AG10803 (cell line): ENCODE data around the gene PRRX2.

Source experiments
- DNase-seq: peaks from one replicate; pipeline ENCODE4 v3.0.0; 2010; ENCODE audit warnings: low read depth
- H3K4me3 ChIP-seq: 2 replicates; pipeline ENCODE4 v1.5.1; 2011; ENCODE audit warnings: mild to moderate bottlenecking, low read length, control low read depth
- TF ChIP-seq, protein P1 (sequence below): conservative IDR thresholded peaks from 2 replicates; pipeline ENCODE4 v1.5.1; 2011; ENCODE audit warnings: mild to moderate bottlenecking, low read length, control low read depth, inconsistent platforms

PRRX2 gene

DNA sequence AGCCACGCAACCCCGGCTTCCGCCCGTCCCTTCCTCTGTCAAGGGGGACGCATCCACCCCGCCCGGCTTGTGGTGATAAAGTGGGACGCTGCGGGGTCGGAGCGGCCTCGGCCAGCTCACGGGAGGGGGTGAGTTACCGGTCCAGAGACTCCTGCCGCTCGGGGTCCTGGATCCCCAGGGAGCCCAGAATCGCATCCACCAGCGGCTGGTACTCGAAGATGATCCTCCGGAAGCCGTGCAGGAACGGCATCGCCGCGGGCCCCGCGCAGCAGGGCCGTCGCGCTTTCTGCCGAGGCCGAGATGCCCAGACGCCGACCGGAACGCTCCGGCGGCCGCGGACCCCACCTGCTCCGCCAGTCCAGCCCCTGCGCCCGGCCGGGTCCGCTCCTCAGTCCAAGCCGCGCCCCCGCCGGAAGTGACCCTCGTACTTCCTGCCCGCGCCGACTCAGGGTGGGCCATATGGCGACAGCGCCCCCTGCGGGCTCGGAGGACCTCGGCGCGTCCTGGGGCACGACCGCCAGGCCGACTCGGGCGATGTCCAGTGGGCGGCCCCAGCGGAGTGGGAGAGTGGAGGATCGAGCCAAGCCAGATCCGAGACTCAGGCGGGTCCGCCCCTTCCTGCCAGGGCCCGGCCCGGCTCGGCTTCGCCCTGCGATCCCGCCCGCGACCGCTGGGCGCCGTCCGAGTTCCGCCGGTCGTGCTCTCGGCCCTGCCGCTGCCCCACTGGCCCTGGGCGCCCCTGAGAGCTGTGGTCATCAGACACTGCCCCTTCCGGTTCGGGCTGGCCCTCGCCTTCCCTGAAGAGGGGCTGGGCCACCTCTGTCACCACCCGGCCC, 23.5 kb upstream of the PRRX2 start, which contains the start of gene ASB6:
Gene ASB6 (minus strand): TSS at position 402 of the 836 bp plus-strand sequence. CDS start 152 bp downstream, at position 250.
- H3K4me3 ChIP-seq, result peak within 1 kb of the TSS; percentile 87
- peak; percentile 97 for DNase-seq
- TF ChIP-seq, protein P1, sequence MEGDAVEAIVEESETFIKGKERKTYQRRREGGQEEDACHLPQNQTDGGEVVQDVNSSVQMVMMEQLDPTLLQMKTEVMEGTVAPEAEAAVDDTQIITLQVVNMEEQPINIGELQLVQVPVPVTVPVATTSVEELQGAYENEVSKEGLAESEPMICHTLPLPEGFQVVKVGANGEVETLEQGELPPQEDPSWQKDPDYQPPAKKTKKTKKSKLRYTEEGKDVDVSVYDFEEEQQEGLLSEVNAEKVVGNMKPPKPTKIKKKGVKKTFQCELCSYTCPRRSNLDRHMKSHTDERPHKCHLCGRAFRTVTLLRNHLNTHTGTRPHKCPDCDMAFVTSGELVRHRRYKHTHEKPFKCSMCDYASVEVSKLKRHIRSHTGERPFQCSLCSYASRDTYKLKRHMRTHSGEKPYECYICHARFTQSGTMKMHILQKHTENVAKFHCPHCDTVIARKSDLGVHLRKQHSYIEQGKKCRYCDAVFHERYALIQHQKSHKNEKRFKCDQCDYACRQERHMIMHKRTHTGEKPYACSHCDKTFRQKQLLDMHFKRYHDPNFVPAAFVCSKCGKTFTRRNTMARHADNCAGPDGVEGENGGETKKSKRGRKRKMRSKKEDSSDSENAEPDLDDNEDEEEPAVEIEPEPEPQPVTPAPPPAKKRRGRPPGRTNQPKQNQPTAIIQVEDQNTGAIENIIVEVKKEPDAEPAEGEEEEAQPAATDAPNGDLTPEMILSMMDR, result peak; percentile 55

DNA sequence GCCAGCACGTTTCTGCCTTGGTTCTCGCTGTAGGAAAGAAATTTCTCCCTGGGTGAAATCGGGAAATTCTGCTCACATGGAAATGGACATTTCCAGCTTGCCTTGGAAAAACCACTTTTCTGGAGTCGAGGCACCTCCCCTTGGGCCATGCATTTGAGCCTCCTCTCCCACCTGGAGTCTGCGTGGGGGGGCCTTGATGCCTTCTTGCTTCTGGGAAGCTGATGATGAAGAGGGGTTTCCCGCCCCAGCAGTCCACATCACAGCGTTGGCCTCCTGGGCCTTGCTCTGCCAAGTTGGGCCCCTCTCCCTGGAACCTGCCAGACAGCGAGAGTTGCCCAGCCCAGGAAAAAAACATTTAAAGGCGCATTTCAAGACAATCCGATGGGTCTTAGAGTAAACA, 21.7 kb upstream of the PRRX2 start:
- TF ChIP-seq, protein P1, result no peak
- DNase-seq, result no peak
- H3K4me3 ChIP-seq, result no peak overlapping the region

DNA sequence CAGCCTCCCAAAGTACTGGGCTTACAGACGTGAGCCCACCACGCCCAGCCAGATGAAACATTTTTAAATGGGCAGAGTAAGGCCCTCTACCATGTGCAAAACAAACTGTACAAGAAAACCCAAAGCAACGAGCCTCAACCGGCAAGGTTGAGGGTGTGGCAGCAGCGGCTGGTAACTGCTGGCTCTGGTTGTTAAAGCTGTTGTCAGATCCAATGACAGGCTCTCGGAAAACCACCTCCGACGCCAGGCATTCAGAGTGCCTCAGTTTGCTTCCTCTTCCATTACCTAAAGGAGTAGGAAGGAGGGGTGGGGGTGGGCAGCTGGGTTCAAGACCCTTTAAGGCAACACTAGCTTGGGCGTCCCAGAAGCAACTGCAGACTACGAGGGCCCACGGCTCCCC, 21.1 kb upstream of the PRRX2 start:
- no peak for DNase-seq
- no peak overlapping the region for H3K4me3 ChIP-seq
- TF ChIP-seq, protein P1, result no peak

DNA sequence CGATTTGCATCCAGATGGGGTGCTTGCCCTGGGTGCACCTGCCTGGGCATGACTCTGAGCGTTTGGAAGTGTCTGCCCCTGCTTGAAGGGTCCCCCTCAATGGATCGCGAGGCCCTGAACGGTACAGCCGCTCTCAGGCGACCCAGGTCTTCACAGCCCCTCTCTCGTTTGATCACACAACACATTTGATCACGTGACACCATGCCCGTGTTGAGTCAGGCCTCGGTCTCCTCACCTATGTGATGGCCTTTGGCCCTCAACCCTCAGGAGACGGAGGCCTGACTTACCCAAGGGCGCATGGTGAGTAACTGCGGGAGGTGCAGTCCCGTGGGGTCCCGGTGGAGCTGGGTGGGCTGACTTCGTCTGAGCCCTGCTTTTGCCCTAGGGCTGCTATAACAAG, 20.5 kb upstream of the PRRX2 start:
- no peak for DNase-seq
- TF ChIP-seq, protein P1, result no peak

DNA sequence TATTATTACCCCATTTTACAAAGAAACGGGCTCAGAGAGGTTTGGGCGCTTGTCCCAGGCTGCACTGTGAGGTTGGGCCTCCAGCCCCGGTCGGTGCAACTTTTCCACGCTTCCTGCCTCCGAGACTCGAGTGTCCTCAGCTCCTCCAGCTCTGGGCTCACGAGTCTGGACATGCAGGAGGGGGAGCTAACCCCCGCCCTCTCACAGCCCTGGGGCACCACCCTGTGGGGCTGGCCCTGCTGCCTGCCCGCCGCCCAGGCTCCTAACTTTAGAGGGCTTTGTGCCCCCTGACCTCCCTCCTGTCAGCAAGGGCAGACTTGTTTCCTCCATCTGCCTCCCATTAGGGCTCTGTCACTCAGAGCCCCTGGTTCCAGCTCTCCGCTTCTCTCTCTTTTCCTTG, 19.2 kb upstream of the PRRX2 start:
- H3K4me3 ChIP-seq, result no peak overlapping the region
- TF ChIP-seq, protein P1, result no peak
- DNase-seq, result no peak

More for the DNA sequence above, 20.5 kb upstream of the PRRX2 start:
- H3K4me3 ChIP-seq, result no peak overlapping the region

DNA sequence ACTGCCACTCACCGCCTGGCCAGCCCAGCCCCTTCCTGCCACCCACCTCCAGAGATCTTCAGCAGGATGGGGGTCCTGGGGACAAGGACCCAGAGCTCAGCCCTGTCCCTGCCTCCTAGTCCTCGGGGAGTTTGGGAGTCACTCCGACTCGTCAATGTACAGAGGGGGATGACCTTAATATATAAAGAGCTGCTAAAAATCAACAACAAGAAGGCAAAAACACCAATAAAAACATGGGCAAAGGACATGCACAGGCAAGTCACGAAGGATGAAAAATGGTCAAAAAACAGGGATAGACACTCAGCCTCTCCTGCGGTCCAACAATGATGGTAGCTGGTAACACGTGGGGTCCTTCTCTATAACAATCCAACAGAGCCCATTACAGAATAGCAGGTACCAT, 18.8 kb upstream of the PRRX2 start:
- no peak overlapping the region for H3K4me3 ChIP-seq
- DNase-seq, result no peak
- TF ChIP-seq, protein P1, result no peak

DNA sequence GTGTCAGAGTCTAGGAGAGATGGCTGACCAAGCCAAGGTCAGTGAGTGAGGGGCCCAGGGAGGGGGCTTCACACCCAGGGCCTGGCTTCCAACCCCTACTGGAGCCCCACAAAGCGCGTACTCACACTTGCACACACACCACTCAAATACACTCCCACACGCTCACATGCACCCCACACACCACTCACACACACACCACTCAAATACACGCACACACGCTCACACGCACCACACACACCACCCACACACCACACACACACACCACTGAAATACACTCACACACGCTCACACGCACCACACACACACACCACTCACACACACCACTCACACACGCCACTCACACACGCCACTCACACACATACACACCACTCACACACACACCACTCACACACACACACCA, 17.8 kb upstream of the PRRX2 start:
- TF ChIP-seq, protein P1, result no peak
- DNase-seq, result no peak

More for the DNA sequence above, 17.8 kb upstream of the PRRX2 start:
- no peak overlapping the region for H3K4me3 ChIP-seq
